T-helper 17 cell (primary cell): ENCODE data around the gene C1QTNF1. TPM values are rescaled to one million over a fixed set of nuclear protein-coding genes. Genes with fewer than 3 reads are reported as not detected.
A peak's percentile ranks its signal among the peaks of the same experiment; 100 is the strongest.

Source experiments
- ATAC-seq: fragments of 150-1000 bp; cut with Tn5 transposase; 2 replicates; pipeline ENCODE4 v1.10.0; 2021; ENCODE audit warnings: mild to moderate bottlenecking, moderate library complexity
- DNase-seq, 3 donors: peaks; one replicate each; pipeline versions ENCODE4 v3.0.0 to v3.0.0-alpha.2; 2020 to 2021
- H3K9me3 ChIP-seq: one replicate; pipeline ENCODE4 v1.7.0; 2013; ENCODE audit warnings: low read length, mild to moderate bottlenecking; ENCODE audit not compliant: control insufficient read depth, poor library complexity, severe bottlenecking
- H3K27ac Mint-ChIP-seq: one replicate; pipeline ENCODE4 v1.8.0; 2022; ENCODE audit warnings: mild to moderate bottlenecking, moderate library complexity, mixed read lengths
- H3K27me3 Mint-ChIP-seq: one replicate; pipeline ENCODE4 v1.8.0; 2022; ENCODE audit warnings: mixed read lengths
- H3K36me3 Mint-ChIP-seq: one replicate; pipeline ENCODE4 v1.8.0; 2022; ENCODE audit warnings: low read depth, mixed read lengths
- H3K4me1 Mint-ChIP-seq: one replicate; pipeline ENCODE4 v1.8.0; 2022; ENCODE audit warnings: mild to moderate bottlenecking, mixed read lengths
- H3K4me3 Mint-ChIP-seq: one replicate; pipeline ENCODE4 v1.8.0; 2022; ENCODE audit warnings: mild to moderate bottlenecking, moderate library complexity, mixed read lengths
- total RNA-seq, 4 donors: library from RNA in 2 of 4; stranded (reverse) in 2 of 4; gene quantifications; one replicate each; pipeline ENCODE4 v1.2.3 and lab custom pipeline; 2022 to 2026

Gene C1QTNF1
- total RNA-seq, 2 donors from 2014 or later = 0.13 TPM; not detected in 1

DNA sequence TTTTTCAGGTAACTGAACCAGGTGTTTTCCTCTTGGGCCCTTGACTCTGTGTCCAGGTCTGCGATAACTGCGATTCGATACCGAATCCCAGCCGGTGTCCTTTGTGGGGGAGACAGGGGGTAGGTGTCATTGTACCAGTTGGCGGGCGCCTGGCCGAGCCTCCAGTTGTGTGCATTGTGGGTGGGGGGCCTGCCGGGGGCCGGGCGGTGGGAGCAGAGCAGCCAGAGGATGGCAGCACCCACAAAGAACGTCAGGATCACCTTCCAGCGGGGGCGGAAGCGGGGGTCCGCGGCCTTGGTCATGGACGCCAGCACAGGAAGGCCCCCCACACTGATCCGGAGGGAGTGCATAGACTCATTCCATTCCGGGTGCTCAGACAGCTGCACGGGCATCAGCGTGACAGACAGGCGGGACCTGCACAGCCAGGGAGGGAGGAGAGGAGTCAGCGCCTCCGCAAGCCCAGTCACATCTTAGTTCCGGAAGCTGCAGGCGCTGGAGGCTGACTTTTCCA lies 26.7 kb upstream of the C1QTNF1 start:
- no peak for DNase-seq
- H3K4me3 Mint-ChIP-seq = no peak overlapping the region
- H3K4me1 Mint-ChIP-seq = peaks cover 14% of the 10 kb centered on the region
- no peaks in the 10 kb centered on the region for H3K27me3 Mint-ChIP-seq
- H3K27ac Mint-ChIP-seq = no peak overlapping the region
- no peak for ATAC-seq
- H3K9me3 ChIP-seq = no peaks in the 10 kb centered on the region
- H3K36me3 Mint-ChIP-seq = peaks cover 3% of the 10 kb centered on the region

DNA sequence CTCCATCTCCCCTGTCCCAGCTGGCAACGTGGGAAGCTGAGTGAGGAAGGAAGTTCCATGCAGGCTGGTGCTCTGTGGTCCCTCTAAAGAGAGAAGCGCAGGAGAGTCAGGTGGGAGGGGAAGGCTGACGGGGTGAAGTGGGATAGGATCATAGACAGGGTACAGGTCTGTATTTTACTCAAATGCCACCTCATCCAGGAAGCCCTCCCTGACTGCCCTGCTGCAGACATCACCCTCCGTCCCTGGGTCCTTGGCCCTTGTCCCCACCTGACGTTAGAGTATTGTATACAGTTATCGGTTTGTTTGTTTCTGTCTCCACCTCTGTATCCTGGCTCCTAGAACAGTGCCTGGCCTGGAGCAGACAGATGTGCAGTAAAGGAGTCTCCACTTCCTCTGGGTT lies 26.1 kb upstream of the C1QTNF1 start:
- peaks cover 18% of the 10 kb centered on the region for H3K4me1 Mint-ChIP-seq
- no peak overlapping the region for H3K4me3 Mint-ChIP-seq
- no peak overlapping the region for H3K27ac Mint-ChIP-seq
- ATAC-seq (no peak), DNase-seq (no peak)
- H3K36me3 Mint-ChIP-seq = peaks cover 2% of the 10 kb centered on the region
- no peaks in the 10 kb centered on the region for H3K27me3 Mint-ChIP-seq
- no peaks in the 10 kb centered on the region for H3K9me3 ChIP-seq

DNA sequence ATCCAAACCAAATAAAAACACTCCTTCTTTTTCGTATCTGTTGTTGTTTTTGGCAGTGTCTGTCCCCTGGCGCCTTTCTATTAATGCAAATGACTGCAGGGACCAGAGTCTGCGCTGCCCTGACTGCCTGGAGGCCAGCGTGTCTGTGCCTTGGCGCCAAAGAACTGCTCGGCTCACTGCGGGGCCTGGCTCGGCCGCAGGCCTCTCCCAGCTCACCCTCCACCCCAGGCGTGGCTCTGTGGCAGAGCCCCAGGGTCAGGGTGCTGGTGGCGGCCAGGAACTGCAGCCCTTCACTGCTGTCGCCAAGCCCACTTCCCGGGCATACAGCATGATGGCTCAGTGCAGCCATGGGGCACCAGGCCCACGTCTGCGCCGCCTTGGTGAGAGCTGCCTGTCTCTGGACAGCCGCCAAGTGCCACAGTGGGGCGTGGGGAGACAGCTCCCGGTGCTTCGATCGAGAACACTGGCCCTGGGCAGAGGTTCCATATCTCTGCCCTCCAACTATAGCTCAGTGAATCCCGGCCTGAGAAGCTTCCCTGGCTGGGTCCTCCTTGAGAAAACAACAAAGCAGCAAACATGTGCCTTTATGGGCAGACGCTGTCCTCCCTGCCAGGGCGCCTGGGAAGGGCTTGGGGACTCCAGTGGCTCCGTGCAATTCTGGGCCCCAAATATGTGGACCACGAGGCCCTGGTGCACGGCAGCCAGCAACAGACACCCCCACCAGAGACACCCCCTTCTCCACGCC lies 25.5 kb upstream of the C1QTNF1 start:
- Mint-ChIP-seq H3K4me3 (no peak overlapping the region), H3K36me3 (no peaks in the 10 kb centered on the region), H3K27me3 (no peaks in the 10 kb centered on the region), H3K27ac (peak overlapping the region; percentile 4), H3K4me1 (peaks cover 15% of the 10 kb centered on the region)
- DNase-seq = no peak
- no peak for ATAC-seq
- H3K9me3 ChIP-seq = no peaks in the 10 kb centered on the region

DNA sequence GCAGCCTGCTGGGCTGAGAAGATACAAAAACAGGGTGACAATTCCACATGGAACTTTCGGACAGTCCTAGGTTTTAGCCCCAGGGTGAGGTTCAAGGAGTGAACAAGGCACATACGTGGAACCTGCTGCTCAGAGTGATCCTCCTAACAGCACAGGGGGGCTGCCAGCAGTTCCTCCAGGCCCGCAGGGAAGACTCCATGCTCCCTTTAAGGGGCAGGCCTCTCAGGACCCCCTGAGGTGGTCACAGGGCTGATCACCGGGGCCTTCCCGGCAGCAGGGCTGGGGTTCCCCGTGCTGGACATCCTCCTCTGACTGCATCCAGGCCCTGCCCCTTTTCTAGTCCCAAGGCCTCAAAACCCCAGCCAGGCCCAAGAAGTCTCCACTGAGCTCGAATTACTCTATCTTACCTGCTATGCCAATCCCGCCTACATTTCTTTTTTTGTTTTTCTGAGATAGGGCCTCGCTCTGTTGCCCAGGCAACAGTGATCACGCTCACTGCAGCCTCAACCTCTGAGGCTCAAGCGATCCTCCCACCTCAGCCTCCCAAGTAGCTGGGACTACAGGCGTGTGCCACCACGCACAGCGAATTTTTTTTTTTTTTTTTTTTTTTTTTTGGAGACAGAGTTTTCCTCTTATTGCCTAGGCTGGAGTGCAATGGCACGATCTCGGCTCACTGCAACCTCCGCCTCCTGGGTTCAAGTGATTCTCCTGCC lies 24.8 kb upstream of the C1QTNF1 start:
- H3K9me3 ChIP-seq = no peaks in the 10 kb centered on the region
- DNase-seq (no peak), ATAC-seq (no peak)
- peaks cover 15% of the 10 kb centered on the region for H3K4me1 Mint-ChIP-seq
- peak overlapping the region; percentile 4 for H3K27ac Mint-ChIP-seq
- H3K36me3 Mint-ChIP-seq = no peaks in the 10 kb centered on the region
- no peaks in the 10 kb centered on the region for H3K27me3 Mint-ChIP-seq
- H3K4me3 Mint-ChIP-seq = no peak overlapping the region

DNA sequence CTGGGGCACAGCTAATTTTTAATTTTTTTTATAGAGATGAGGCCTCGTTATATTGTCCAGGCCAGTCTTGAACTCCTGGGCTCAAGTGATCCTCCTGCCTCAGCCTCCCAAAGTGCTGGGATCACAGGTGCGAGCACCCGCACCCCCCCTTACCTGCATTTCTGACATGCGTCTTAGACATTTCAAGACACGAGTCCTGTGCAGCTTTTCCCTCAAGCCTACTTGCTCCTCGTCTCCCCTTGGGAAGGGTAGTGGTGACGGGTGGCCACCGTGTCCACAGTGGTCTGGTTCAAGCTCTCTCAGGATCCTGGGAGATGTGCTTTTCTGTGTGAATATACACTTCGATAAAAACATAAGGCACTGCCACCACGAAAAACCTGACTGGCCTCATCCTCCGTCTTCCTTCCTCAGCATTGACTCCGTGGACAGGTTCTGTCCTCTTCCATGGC lies 24.0 kb upstream of the C1QTNF1 start:
- no peak for ATAC-seq
- no peak for DNase-seq
- peaks cover 15% of the 10 kb centered on the region for H3K4me1 Mint-ChIP-seq
- H3K9me3 ChIP-seq = no peaks in the 10 kb centered on the region
- no peaks in the 10 kb centered on the region for H3K36me3 Mint-ChIP-seq
- no peak overlapping the region for H3K27ac Mint-ChIP-seq
- no peaks in the 10 kb centered on the region for H3K27me3 Mint-ChIP-seq
- H3K4me3 Mint-ChIP-seq = no peak overlapping the region

DNA sequence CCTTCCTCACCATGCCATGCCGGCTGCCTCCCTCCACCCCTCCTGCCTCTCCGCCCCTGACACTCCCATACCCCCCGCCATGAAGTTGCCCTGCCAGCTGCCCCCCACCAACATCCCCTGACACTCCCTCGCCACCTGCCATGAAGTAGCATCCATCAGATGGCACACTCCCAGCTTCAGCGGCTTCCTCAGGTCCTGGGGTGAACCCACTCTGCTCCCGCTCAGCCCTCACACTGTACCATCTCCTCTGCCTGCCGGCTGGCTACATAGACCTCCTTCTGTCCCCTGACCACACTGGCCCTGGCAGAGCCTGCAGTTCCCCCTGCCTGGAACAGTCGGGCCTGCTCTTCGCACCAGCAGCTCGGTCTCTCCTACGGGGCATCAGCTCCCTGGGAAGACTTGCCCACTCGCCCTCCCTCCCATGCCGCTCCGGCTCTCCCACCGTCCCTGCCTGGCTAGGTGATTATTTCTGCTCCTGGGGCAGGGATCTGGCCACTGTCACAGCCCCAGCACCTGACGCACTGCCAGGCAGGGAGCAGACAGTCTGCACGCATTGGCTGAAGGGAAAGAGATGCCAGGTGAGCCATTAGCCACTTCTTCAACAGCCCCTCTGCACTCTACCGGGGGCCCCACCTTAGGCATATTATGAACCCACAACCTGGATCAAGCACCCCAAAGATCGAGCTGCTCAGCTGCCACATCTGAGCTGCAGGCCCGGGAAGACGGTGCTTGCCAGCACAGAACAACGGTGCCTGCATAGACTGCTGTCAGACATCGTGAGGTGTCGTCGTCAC lies 23.4 kb upstream of the C1QTNF1 start:
- H3K4me1 Mint-ChIP-seq = peaks cover 20% of the 10 kb centered on the region
- H3K9me3 ChIP-seq = no peaks in the 10 kb centered on the region
- no peak for ATAC-seq
- no peak for DNase-seq
- no peak overlapping the region for H3K4me3 Mint-ChIP-seq
- peak overlapping the region; percentile 79 for H3K27ac Mint-ChIP-seq
- no peaks in the 10 kb centered on the region for H3K36me3 Mint-ChIP-seq
- H3K27me3 Mint-ChIP-seq = no peaks in the 10 kb centered on the region

DNA sequence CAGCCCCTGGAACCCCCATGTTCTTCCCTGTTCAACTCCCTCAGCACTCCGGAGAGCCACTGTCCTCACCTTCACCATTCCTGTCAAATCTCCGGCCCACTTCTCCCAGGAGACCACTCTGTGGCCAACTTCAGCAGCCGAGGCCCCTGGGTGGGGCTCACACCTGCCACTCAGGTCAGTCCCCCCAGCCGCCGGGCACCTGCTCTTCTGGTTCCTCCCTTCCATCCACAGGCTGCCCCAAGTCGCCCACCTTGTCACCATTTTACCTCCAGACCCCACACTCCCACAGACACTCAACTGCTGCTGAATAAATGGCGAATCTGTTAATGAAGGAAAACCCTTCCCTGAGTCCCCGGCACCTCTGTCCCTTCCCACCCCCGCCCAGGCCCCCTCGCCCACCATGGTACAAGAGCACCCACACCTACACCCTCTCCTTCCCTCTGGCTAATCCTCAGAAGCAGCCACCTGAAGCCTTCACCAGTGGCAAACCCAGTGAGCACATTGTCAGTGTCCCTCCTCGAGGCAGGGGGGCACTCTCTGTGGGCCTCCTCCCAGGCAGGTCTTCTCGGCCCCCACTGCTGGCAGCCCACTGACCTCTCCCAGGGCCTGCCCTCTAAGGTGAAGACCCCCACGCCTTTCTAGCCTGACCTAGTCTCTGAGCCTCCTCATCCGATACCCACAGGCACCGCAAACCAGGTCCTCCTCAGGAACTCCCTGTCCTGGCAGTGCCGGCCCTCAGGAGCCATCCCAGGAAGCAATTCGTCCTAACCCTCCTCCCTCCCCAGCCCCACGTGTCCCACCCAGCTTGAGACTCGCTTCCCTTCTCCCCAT lies 22.6 kb upstream of the C1QTNF1 start:
- Mint-ChIP-seq H3K27ac (peak overlapping the region; percentile 79), H3K27me3 (no peaks in the 10 kb centered on the region), H3K4me1 (peaks cover 27% of the 10 kb centered on the region), H3K36me3 (no peaks in the 10 kb centered on the region), H3K4me3 (no peak overlapping the region)
- DNase-seq = no peak
- no peak for ATAC-seq
- no peaks in the 10 kb centered on the region for H3K9me3 ChIP-seq

DNA sequence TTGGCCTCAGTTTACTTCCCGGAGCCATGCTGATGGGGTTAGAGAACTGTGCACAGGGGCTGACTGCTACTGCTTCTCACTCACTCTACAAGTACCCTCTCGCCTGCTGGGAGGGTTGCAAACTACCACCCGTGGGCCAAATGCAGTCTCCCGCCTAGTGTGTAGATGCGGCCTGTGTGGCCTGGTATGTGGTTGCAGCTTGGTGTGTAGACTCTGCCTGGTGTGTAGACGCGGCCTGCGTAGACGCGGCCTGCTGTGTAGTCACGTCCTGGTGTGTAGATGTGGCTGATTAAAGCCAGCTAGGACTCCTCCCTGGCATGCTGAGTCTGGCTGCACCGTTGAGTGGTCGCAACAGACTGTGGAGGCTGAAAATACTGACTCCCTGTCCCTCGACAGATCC lies 21.7 kb upstream of the C1QTNF1 start:
- H3K9me3 ChIP-seq = no peaks in the 10 kb centered on the region
- ATAC-seq (no peak), DNase-seq (peak in 1 of 3 donors; percentile 1)
- Mint-ChIP-seq H3K27me3 (no peaks in the 10 kb centered on the region), H3K4me3 (no peak overlapping the region), H3K27ac (peak overlapping the region; percentile 79), H3K4me1 (peaks cover 35% of the 10 kb centered on the region), H3K36me3 (no peaks in the 10 kb centered on the region)

DNA sequence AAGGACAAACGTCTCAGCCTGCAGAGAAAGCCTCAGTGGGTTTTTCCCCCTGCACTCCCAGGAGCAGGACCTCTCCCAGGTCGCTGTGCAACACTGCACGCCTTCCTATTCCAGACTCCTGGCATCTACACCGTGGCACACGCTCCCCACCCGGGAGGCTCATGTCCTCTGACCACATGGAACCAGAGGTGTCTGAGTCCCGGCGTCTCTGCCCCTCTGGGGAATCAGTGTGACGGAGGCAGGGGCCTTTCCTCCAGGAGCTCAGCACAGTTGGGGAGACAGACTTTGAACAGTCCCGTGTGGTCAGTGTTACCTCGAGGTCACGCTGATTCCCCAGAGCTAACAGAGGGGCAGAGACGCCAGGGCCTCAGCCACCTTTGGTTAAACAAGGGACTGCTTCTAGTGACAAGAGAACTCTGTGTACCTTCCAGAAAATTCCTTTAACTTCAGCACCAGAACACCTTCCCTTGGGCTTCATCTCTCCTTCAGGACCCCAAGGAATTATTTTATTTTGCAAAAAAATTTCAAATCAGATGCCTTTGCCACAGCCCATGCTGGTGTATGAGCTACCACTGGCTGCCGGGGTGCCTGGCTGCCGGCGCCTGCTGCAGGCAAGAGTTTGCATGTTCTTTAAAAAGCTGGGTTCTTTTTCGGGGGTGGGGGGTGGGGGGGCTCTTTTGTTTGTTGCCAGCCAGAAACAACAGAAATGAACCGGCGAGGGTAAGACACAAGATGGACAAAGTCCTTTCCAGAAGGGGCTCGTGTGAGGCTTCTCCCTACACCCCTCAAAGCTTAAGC lies 21.0 kb upstream of the C1QTNF1 start:
- no peak overlapping the region for H3K4me3 Mint-ChIP-seq
- H3K27me3 Mint-ChIP-seq = no peaks in the 10 kb centered on the region
- peak in 1 of 3 donors; percentile 0 for DNase-seq
- H3K27ac Mint-ChIP-seq = peak overlapping the region; percentile 79
- ATAC-seq = no peak
- H3K4me1 Mint-ChIP-seq = peaks cover 41% of the 10 kb centered on the region
- H3K36me3 Mint-ChIP-seq = no peaks in the 10 kb centered on the region
- no peaks in the 10 kb centered on the region for H3K9me3 ChIP-seq

DNA sequence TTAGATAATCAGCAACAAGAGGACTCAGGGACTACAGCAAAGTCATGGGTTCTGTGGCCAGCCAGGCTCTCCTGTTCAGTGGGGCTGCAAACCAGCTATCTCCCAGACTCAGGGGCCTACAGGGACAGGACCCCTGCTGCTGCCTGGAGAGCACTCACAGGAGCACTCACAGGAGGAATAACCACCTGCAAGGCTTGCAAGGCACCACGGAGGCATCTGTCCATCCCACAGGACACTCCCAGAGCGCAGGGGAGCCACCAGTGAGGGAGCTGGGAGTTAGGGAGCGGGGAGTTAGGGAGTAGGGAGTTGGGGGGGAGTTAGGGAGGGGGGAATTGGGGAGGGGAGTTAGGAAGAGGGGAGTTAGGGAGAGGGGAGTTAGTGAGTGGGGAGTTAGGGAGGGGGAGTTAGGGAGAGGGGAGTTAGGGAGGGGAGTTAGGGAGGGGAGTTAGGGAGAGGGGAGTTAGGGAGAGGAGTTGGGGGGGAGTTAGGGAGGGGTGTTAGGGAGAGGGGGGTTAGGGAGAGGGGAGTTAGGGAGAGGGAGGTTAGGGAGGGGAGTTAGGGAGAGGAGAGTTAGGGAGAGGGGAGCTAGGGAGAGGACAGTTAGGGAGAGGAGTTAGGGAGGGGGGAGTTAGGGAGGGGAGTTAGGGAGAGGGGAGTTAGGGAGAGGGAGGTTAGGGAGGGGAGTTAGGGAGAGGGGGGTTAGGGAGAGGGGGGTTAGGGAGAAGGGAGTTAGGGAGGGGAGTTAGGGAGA lies 20.1 kb upstream of the C1QTNF1 start:
- Mint-ChIP-seq H3K36me3 (no peaks in the 10 kb centered on the region), H3K27me3 (no peaks in the 10 kb centered on the region), H3K4me3 (no peak overlapping the region), H3K27ac (peak overlapping the region; percentile 62), H3K4me1 (peaks cover 49% of the 10 kb centered on the region)
- no peak for ATAC-seq
- DNase-seq = no peak
- H3K9me3 ChIP-seq = no peaks in the 10 kb centered on the region

DNA sequence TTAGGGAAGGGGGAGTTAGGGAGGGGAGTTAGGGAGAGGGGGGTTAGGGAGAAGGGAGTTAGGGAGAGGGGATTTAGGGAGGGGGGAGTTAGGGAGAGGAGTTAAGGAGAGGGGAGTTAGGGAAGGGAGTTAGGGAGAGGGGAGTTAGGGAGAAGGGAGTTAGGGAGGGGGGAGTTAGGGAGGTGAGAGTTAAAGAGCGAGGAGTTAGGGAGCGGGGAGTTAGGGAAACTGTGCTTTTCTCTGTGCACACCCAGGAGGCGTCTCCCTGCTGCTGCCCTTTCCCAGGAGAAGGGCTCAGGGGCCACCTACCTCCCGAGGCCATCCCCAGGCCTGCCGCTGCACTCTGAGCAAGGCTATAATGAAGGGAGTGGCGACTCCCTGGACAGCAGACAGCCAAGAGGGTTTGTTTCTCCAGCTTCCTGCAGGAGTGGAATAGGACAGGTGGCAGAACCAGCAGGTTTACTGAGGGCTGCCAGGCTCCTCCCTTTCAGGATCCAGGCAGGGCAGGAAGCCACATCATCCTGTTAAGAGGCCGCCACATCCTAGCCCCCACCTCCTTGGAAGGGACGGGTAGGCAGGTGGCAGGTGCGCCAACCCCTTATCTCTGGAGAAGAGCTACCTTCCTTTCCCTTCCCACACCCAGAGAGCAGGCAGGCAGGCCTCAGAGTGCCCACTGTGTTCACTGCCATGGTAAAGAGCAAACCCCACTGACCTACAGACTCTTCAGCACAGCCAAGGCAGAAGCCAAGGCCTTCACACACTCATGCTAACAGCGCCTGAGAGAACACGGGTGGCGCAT lies 18.7 kb upstream of the C1QTNF1 start:
- H3K27me3 Mint-ChIP-seq = no peaks in the 10 kb centered on the region
- ATAC-seq (peak; percentile 10), DNase-seq (peak in 1 of 3 donors; percentile 0)
- no peaks in the 10 kb centered on the region for H3K36me3 Mint-ChIP-seq
- H3K9me3 ChIP-seq = no peaks in the 10 kb centered on the region
- peak overlapping the region; percentile 41 for H3K4me3 Mint-ChIP-seq
- peaks cover 56% of the 10 kb centered on the region for H3K4me1 Mint-ChIP-seq
- H3K27ac Mint-ChIP-seq = peak overlapping the region; percentile 21
